ENCODE measurements around the gene CUX1.

Gene CUX1

GRCh38 chr7:101896316-101896715, 78.9 kb downstream of the CUX1 start:
- no peak for DNase-seq (ENCODE audit: low read depth)

- no peak for DNase-seq (ENCODE audit: low read depth)
Measured at GRCh38 chr7:101896941-101897340, 79.5 kb downstream of the CUX1 start.

GRCh38 chr7:101898106-101898505, 80.7 kb downstream of the CUX1 start:
- no peak for DNase-seq (ENCODE audit: low read depth)

GRCh38 chr7:101899616-101900015, 82.2 kb downstream of the CUX1 start:
- DNase-seq (ENCODE audit: low read depth), result no peak

- DNase-seq (ENCODE audit: low read depth), result no peak
Measured at GRCh38 chr7:101900103-101900502, 82.7 kb downstream of the CUX1 start.

- no peak for DNase-seq (ENCODE audit: low read depth)
Measured at GRCh38 chr7:101901661-101902491, 84.5 kb downstream of the CUX1 start.

- DNase-seq (ENCODE audit: low read depth), result no peak
Measured at GRCh38 chr7:101902680-101903514, 85.5 kb downstream of the CUX1 start.

- DNase-seq (ENCODE audit: low read depth), result no peak
Measured at GRCh38 chr7:101903515-101903868, 86.1 kb downstream of the CUX1 start.

- no peak for DNase-seq (ENCODE audit: low read depth)
Measured at GRCh38 chr7:101904019-101904418, 86.6 kb downstream of the CUX1 start.

- no peak for DNase-seq (ENCODE audit: low read depth)
Measured at GRCh38 chr7:101905203-101905865, 87.9 kb downstream of the CUX1 start.

GRCh38 chr7:101906291-101907240, 89.1 kb downstream of the CUX1 start:
- no peak for DNase-seq (ENCODE audit: low read depth)

- no peak for DNase-seq (ENCODE audit: low read depth)
Measured at GRCh38 chr7:101910991-101911799, 93.8 kb downstream of the CUX1 start.

GRCh38 chr7:101911800-101912715, 94.6 kb downstream of the CUX1 start:
- DNase-seq (ENCODE audit: low read depth), result no peak

GRCh38 chr7:101912716-101913110, 95.3 kb downstream of the CUX1 start:
- no peak for DNase-seq (ENCODE audit: low read depth)

- no peak for DNase-seq (ENCODE audit: low read depth)
Measured at GRCh38 chr7:101913247-101913721, 95.9 kb downstream of the CUX1 start.

- no peak for DNase-seq (ENCODE audit: low read depth)
Measured at GRCh38 chr7:101913851-101914250, 96.4 kb downstream of the CUX1 start.

GRCh38 chr7:101915000-101915399, 97.6 kb downstream of the CUX1 start:
- no peak for DNase-seq (ENCODE audit: low read depth)

- DNase-seq (ENCODE audit: low read depth), result no peak
Measured at GRCh38 chr7:101916041-101916800, 98.8 kb downstream of the CUX1 start.

GRCh38 chr7:101916876-101917275, 99.5 kb downstream of the CUX1 start:
- DNase-seq (ENCODE audit: low read depth), result no peak
